ENCODE results near the gene CCNYL1. TPM values are rescaled to one million over a fixed set of nuclear protein-coding genes. Genes with fewer than 3 reads are reported as not detected.

Gene CCNYL1
- total RNA-seq, 2 donors from 2014 or later, result 19.9 to 33.1 TPM

- Histone ChIP-seq H3K27me3 (no peaks in the 10 kb centered on the region), H3K9ac (ENCODE audit: low read depth in 2 of 2, low read length in 2 of 2) (no peak overlapping the region), H3K9me3 (no peaks in the 10 kb centered on the region), H3K27ac (no peak overlapping the region), H3K36me3 (no peaks in the 10 kb centered on the region), H3K4me1 (no peaks in the 10 kb centered on the region), H3K4me3 (no peak overlapping the region)
- intact Hi-C loops (cut with DNase I), result no loop called here
- no peak for DNase-seq
- TF ChIP-seq CTCF (IDR thresholded peaks at IDR 0.05), result no peak
These were observed 13.1 kb upstream of the CCNYL1 start for GRCh38 chr2:207698301-207698700.

DNA sequence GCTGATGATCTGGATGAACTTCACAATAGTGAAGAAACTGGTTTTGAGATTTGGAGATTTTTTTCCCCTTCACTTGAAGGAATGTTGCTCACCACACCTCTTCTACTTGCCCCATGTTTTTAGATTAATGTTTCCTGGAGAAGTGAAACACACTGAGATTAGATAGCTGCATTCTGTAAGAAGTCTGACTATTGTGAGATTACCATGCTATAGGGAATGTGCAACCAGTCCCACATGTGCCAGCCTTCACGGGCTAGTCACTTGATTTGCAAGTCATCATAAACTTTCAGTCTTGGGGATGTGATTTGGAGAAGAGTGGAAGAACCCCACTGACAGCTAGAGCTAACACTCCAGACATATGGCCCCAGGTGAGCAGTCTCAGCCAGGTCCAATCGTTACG lies 7.4 kb upstream of the CCNYL1 start:
- intact Hi-C loops (cut with DNase I), result no loop called here
- TF ChIP-seq CTCF (IDR thresholded peaks at IDR 0.05), result no peak
- Histone ChIP-seq H3K9me3 (no peaks in the 10 kb centered on the region), H3K4me3 (no peak overlapping the region), H3K27me3 (no peaks in the 10 kb centered on the region), H3K36me3 (no peaks in the 10 kb centered on the region), H3K27ac (no peak overlapping the region), H3K4me1 (no peaks in the 10 kb centered on the region), H3K9ac (ENCODE audit: low read depth in 2 of 2, low read length in 2 of 2) (no peak overlapping the region)
- DNase-seq, result no peak

GRCh38 chr2:207704671-207705070 lies 6.8 kb upstream of the CCNYL1 start:
- no peak for DNase-seq
- Histone ChIP-seq H3K9me3 (no peaks in the 10 kb centered on the region), H3K36me3 (no peaks in the 10 kb centered on the region), H3K27ac (no peak overlapping the region), H3K4me3 (no peak overlapping the region), H3K4me1 (no peaks in the 10 kb centered on the region), H3K9ac (ENCODE audit: low read depth in 2 of 2, low read length in 2 of 2) (no peak overlapping the region), H3K27me3 (no peaks in the 10 kb centered on the region)
- intact Hi-C loops (cut with DNase I), result no loop called here
- no peak for TF ChIP-seq CTCF (IDR thresholded peaks at IDR 0.05)

- Histone ChIP-seq H3K4me3 (no peak overlapping the region), H3K9ac (ENCODE audit: low read depth in 2 of 2, low read length in 2 of 2) (no peak overlapping the region), H3K27ac (no peak overlapping the region), H3K4me1 (no peaks in the 10 kb centered on the region), H3K9me3 (no peaks in the 10 kb centered on the region), H3K27me3 (no peaks in the 10 kb centered on the region), H3K36me3 (no peaks in the 10 kb centered on the region)
- intact Hi-C loops (cut with DNase I), result no loop called here
- no peak for DNase-seq
- no peak for TF ChIP-seq CTCF (IDR thresholded peaks at IDR 0.05)
These were observed 4.2 kb upstream of the CCNYL1 start for GRCh38 chr2:207706936-207707860.

DNA sequence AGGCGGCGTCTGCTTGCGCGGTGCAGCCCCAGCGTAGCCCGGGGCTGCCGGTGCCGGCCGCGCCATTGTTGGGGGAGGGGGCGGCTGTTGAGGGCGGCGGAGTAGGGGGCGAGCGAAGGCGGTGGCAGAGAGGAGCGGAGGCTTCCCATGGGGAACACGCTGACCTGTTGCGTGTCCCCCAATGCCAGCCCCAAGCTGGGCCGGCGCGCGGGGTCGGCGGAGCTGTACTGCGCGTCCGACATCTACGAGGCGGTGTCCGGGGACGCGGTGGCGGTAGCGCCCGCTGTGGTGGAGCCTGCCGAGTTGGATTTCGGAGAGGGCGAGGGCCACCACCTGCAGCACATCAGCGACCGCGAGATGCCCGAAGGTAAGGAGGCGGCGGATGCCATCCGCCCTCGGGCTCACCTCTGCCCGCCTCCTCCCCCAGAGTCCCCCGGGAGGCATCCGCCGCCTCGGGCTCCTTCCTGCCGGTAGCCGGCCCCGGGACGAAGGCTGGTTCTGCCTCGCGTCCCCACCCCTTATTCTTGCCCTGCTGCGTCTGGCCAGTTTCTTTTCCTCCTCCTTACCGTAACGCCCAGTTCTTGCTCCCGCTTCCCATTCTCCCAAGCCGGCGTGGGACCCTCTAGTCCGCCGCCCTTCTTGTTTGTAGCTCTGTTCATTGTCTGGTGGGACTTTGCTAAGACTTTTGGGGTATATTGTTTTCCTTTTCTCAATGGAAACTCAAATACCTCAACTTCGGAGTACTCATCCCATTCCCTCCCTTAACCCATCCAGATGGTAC lies 500 bp downstream of the CCNYL1 start:
- H3K27me3 ChIP-seq, result no peaks in the 10 kb centered on the region
- H3K9ac ChIP-seq (ENCODE audit: low read depth in 2 of 2, low read length in 2 of 2), result peak overlapping the region; percentile 85 to 96
- H3K4me1 ChIP-seq, result no peaks in the 10 kb centered on the region
- intact Hi-C loops (cut with DNase I), result loop anchor here (5.0 kb wide), 1 partner anchor 85 kb away; the partner anchor contains the start of gene METTL21A
- no peaks in the 10 kb centered on the region for H3K36me3 ChIP-seq
- TF ChIP-seq CTCF (IDR thresholded peaks at IDR 0.05), result no peak
- DNase-seq, result peak; percentile 69
- H3K4me3 ChIP-seq, result peak overlapping the region; percentile 94
- H3K9me3 ChIP-seq, result no peaks in the 10 kb centered on the region
- H3K27ac ChIP-seq, result peak overlapping the region; percentile 95
